Type B pancreatic cell (in vitro differentiated cells): ENCODE measurements around the gene CDH11. TPM values are rescaled to one million over a fixed set of nuclear protein-coding genes. Genes with fewer than 3 reads are reported as not detected.

Experiments
- DNase-seq: peaks from one replicate; pipeline ENCODE4 v3.0.0; 2021; ENCODE audit warnings: mixed read lengths; ENCODE audit not compliant: unreplicated experiment; ENCODE audit errors: extremely low spot score
- H3K27ac Mint-ChIP-seq: 2 replicates; pipeline ENCODE4 v1.8.0; 2021; ENCODE audit warnings: mild to moderate bottlenecking, mixed read lengths
- H3K27me3 Mint-ChIP-seq: 2 replicates; pipeline ENCODE4 v1.8.0; 2021; ENCODE audit warnings: mixed read lengths
- H3K36me3 Mint-ChIP-seq: 2 replicates; pipeline ENCODE4 v1.8.0; 2021; ENCODE audit warnings: mixed read lengths
- H3K4me1 Mint-ChIP-seq: one replicate; pipeline ENCODE4 v1.8.0; 2021; ENCODE audit warnings: mixed read lengths; ENCODE audit not compliant: unreplicated experiment
- H3K4me3 Mint-ChIP-seq: 2 replicates; pipeline ENCODE4 v1.8.0; 2021; ENCODE audit warnings: mild to moderate bottlenecking, mixed read lengths
- H3K9me3 Mint-ChIP-seq: 2 replicates; pipeline ENCODE4 v1.8.0; 2021; ENCODE audit warnings: mixed read lengths
- CTCF ChIP-seq: fragments of 200-600 bp; sonication (generic); conservative IDR thresholded peaks from 2 replicates; pipeline ENCODE4 v1.5.0; 2021; ENCODE audit warnings: antibody characterized with exemption, mild to moderate bottlenecking
- total RNA-seq: library from RNA; stranded (reverse); gene quantifications from 2 replicates; pipeline ENCODE4 v1.2.1, GENCODE V29; 2021; ENCODE audit warnings: low replicate concordance

The CDH11 gene
- total RNA-seq, 1 donor from 2014 or later: 287 TPM

- H3K27me3 Mint-ChIP-seq: peaks cover 63% of the 10 kb centered on the region
- peaks cover 16% of the 10 kb centered on the region for H3K36me3 Mint-ChIP-seq
- no peaks in the 10 kb centered on the region for H3K9me3 Mint-ChIP-seq
- no peak for DNase-seq
- H3K4me3 Mint-ChIP-seq: peak overlapping the region; percentile 89
- no peak for TF ChIP-seq CTCF
- peaks cover 32% of the 10 kb centered on the region for H3K4me1 Mint-ChIP-seq
- peak overlapping the region; percentile 64 for H3K27ac Mint-ChIP-seq
Measured at GRCh38 chr16:65120461-65120830, 1.4 kb downstream of the CDH11 start.

- Mint-ChIP-seq H3K4me3 (peak overlapping the region; percentile 89), H3K9me3 (no peaks in the 10 kb centered on the region), H3K27ac (peak overlapping the region; percentile 64), H3K27me3 (peaks cover 59% of the 10 kb centered on the region), H3K36me3 (peaks cover 16% of the 10 kb centered on the region), H3K4me1 (peaks cover 34% of the 10 kb centered on the region)
- DNase-seq: no peak
- TF ChIP-seq CTCF: no peak
Measured at GRCh38 chr16:65119901-65120401, 1.9 kb downstream of the CDH11 start.

GRCh38 chr16:65119435-65119834 is 2.4 kb downstream of the CDH11 start:
- Mint-ChIP-seq H3K27ac (no peak overlapping the region), H3K4me1 (peaks cover 35% of the 10 kb centered on the region), H3K36me3 (peaks cover 17% of the 10 kb centered on the region), H3K27me3 (peaks cover 55% of the 10 kb centered on the region), H3K9me3 (no peaks in the 10 kb centered on the region), H3K4me3 (peak overlapping the region; percentile 89)
- no peak for DNase-seq
- no peak for TF ChIP-seq CTCF

- Mint-ChIP-seq H3K4me3 (peak overlapping the region; percentile 89), H3K27ac (no peak overlapping the region), H3K36me3 (peaks cover 21% of the 10 kb centered on the region), H3K9me3 (no peaks in the 10 kb centered on the region), H3K4me1 (peaks cover 33% of the 10 kb centered on the region), H3K27me3 (peaks cover 49% of the 10 kb centered on the region)
- no peak for TF ChIP-seq CTCF
- DNase-seq: no peak
Measured at GRCh38 chr16:65118871-65119270, 3.0 kb downstream of the CDH11 start.

GRCh38 chr16:65117811-65118448 is 3.9 kb downstream of the CDH11 start:
- peaks cover 46% of the 10 kb centered on the region for H3K27me3 Mint-ChIP-seq

More at GRCh38 chr16:65117811-65118448, 3.9 kb downstream of the CDH11 start:
- peak; percentile 95 for TF ChIP-seq CTCF
- H3K27ac Mint-ChIP-seq: peak overlapping the region; percentile 31
- H3K4me3 Mint-ChIP-seq: peak overlapping the region; percentile 89
- peaks cover 36% of the 10 kb centered on the region for H3K4me1 Mint-ChIP-seq
- peak; percentile 80 for DNase-seq
- peaks cover 28% of the 10 kb centered on the region for H3K36me3 Mint-ChIP-seq
- H3K9me3 Mint-ChIP-seq: no peaks in the 10 kb centered on the region
